ENCODE measurements around the gene PCTP.
A peak's percentile ranks its signal among the peaks of the same experiment; 100 is the strongest.

Gene PCTP

GRCh38 chr17:55728361-55728760 is 22.5 kb upstream of the PCTP start:
- DNase-seq = no peak

GRCh38 chr17:55728833-55729232 is 22.0 kb upstream of the PCTP start:
- no peak for DNase-seq

- DNase-seq = no peak
These were observed 21.4 kb upstream of the PCTP start for GRCh38 chr17:55729484-55729883.

- DNase-seq = no peak
These were observed 20.5 kb upstream of the PCTP start for GRCh38 chr17:55730380-55730779.

GRCh38 chr17:55730808-55731207 is 20.0 kb upstream of the PCTP start:
- DNase-seq = no peak

- DNase-seq = no peak
These were observed 19.1 kb upstream of the PCTP start for GRCh38 chr17:55731586-55732250.

- DNase-seq = no peak
These were observed 16.6 kb upstream of the PCTP start for GRCh38 chr17:55734128-55734781.

GRCh38 chr17:55735731-55736405 is 15.0 kb upstream of the PCTP start:
- peak; percentile 5 to 43 for DNase-seq

- no peak for DNase-seq
These were observed 12.8 kb upstream of the PCTP start for GRCh38 chr17:55737976-55738501.

GRCh38 chr17:55740511-55741355 is 10.1 kb upstream of the PCTP start:
- DNase-seq = no peak

- no peak for DNase-seq
These were observed 9.5 kb upstream of the PCTP start for GRCh38 chr17:55741356-55741700.

GRCh38 chr17:55742272-55743102 is 8.4 kb upstream of the PCTP start:
- DNase-seq = no peak

- no peak for DNase-seq
These were observed 7.7 kb upstream of the PCTP start for GRCh38 chr17:55743103-55743679.

GRCh38 chr17:55745258-55745657 is 5.6 kb upstream of the PCTP start:
- no peak for DNase-seq

GRCh38 chr17:55746466-55746865 is 4.4 kb upstream of the PCTP start:
- no peak for DNase-seq

- no peak for DNase-seq
These were observed 3.6 kb upstream of the PCTP start for GRCh38 chr17:55747209-55747608.

- DNase-seq = no peak
These were observed 2.0 kb upstream of the PCTP start for GRCh38 chr17:55748841-55749240.

GRCh38 chr17:55749985-55750384 is 866 bp upstream of the PCTP start:
- DNase-seq = no peak

GRCh38 chr17:55751720-55752250 is 934 bp downstream of the PCTP start:
- DNase-seq = no peak

- DNase-seq = no peak
These were observed 5.8 kb downstream of the PCTP start for GRCh38 chr17:55756689-55757088.

GRCh38 chr17:55757659-55758058 is 6.8 kb downstream of the PCTP start:
- no peak for DNase-seq

- DNase-seq = no peak
These were observed 7.3 kb downstream of the PCTP start for GRCh38 chr17:55758171-55758570.
